ENCODE data around the gene CFTR.
"Not testable (repeated sequence)": the region's sequence is repeated elsewhere in the genome, so short reads cannot be mapped to it uniquely, and the experiment has no call there.

CFTR gene

GRCh38 chr7:117698018-117698417, 218.2 kb downstream of the CFTR start:
- no peak for DNase-seq

- no peak for DNase-seq
Measured at GRCh38 chr7:117704063-117704462, 224.2 kb downstream of the CFTR start.

- no peak for DNase-seq
Measured at GRCh38 chr7:117705630-117706029, 225.8 kb downstream of the CFTR start.

GRCh38 chr7:117706210-117706609, 226.4 kb downstream of the CFTR start:
- DNase-seq = no peak

- no peak for DNase-seq
Measured at GRCh38 chr7:117707080-117707479, 227.3 kb downstream of the CFTR start.

- not testable (repeated sequence) for DNase-seq
Measured at GRCh38 chr7:117708173-117708572, 228.3 kb downstream of the CFTR start.

- DNase-seq = no peak
Measured at GRCh38 chr7:117711556-117711955, 231.7 kb downstream of the CFTR start.

GRCh38 chr7:117715784-117716445, 236.1 kb downstream of the CFTR start:
- DNase-seq = no peak

- no peak for DNase-seq
Measured at GRCh38 chr7:117716707-117717299, 237.0 kb downstream of the CFTR start.

- DNase-seq = no peak
Measured at GRCh38 chr7:117717357-117717756, 237.5 kb downstream of the CFTR start.
